ENCODE results near the gene MPZL3.

- TF ChIP-seq CTCF (IDR thresholded peaks at IDR 0.05): no peak
- TF ChIP-seq POLR2A (IDR thresholded peaks at IDR 0.05): no peak
These were observed 34.6 kb downstream of the MPZL3 start for GRCh38 chr11:118217575-118217974.

All from upper lobe of left lung (tissue), 4 donors.